LNCaP clone FGC (cell line): ENCODE results near the gene MFGE8.

Experiments used
- DNase-seq: peaks from one replicate; pipeline ENCODE4 v3.0.0-alpha.2; 2011; ENCODE audit warnings: low read depth
- H3K4me3 ChIP-seq: 2 replicates; pipeline ENCODE4 v1.5.1; 2011; ENCODE audit warnings: mild to moderate bottlenecking, low read depth, low read length, control low read depth
- TF ChIP-seq, protein P1 (sequence below): IDR thresholded peaks from 2 replicates; pipeline ENCODE4 v1.5.1; 2012; ENCODE audit warnings: mild to moderate bottlenecking; ENCODE audit not compliant: control insufficient read depth, insufficient read depth; ENCODE audit errors: extremely low read depth

Gene MFGE8

DNA sequence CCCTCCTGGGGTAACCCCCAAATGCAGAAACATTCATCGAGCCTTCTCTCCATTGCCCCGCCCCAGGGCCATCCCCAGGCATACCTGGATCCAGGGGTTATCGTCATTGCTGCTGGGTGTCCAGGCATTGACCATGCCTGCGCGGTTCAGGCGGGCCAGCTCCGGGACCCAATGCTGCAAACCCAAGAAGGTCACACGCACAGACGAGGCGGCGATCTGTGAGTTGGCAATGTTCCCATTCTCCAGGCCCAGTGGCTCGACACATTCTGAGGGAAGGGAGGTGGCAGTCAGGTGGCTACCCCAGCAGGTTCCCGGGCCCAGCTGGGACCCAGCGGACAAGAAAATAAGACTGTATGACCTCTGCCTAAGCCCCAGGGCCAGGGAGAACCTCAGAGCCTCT lies 6.1 kb downstream of the MFGE8 start:
- no peak overlapping the region for H3K4me3 ChIP-seq
- TF ChIP-seq, protein P1, sequence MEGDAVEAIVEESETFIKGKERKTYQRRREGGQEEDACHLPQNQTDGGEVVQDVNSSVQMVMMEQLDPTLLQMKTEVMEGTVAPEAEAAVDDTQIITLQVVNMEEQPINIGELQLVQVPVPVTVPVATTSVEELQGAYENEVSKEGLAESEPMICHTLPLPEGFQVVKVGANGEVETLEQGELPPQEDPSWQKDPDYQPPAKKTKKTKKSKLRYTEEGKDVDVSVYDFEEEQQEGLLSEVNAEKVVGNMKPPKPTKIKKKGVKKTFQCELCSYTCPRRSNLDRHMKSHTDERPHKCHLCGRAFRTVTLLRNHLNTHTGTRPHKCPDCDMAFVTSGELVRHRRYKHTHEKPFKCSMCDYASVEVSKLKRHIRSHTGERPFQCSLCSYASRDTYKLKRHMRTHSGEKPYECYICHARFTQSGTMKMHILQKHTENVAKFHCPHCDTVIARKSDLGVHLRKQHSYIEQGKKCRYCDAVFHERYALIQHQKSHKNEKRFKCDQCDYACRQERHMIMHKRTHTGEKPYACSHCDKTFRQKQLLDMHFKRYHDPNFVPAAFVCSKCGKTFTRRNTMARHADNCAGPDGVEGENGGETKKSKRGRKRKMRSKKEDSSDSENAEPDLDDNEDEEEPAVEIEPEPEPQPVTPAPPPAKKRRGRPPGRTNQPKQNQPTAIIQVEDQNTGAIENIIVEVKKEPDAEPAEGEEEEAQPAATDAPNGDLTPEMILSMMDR = no peak

DNA sequence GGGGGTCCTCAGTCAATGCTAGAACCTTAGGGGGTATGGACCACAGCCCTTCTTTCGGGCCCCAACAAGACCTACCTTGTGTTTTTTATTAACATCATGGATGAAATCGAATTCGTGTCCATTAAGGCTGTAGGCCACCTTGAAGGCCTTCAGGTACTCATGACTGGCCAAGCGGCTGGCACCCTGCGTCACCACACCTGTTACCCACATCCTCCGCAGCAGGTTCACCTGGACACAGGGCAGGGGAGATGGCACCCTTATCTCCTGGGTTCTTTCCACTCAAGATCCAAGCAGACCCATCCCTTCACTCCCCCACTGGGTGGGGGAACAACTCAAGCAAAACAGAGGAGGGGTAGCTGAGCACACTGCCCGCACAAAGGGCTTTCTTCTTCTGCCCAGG lies 6.6 kb downstream of the MFGE8 start:
- no peak for DNase-seq
- H3K4me3 ChIP-seq = no peak overlapping the region
- TF ChIP-seq, protein P1 = no peak

More for the DNA sequence above, 6.1 kb downstream of the MFGE8 start:
- no peak for DNase-seq

DNA sequence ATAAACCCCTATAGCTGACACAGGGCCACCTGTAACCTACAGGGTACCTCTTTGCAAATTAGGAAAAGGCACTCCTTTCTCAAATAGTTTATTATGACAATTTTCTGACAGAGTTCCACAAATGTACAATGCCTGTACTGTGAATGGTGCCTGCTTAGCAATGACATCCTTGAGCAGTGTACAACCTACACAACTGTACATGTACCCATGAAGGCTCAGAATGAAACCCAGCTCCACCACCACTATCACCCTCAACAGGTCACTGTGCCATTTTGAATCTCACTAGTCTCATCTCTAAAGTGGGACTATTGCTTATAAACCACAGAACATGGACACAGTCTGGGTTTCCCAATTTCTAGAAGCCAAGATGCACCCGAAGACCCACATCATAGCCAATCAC lies 7.0 kb downstream of the MFGE8 start:
- H3K4me3 ChIP-seq = no peak overlapping the region
- DNase-seq = no peak
- TF ChIP-seq, protein P1 = no peak

DNA sequence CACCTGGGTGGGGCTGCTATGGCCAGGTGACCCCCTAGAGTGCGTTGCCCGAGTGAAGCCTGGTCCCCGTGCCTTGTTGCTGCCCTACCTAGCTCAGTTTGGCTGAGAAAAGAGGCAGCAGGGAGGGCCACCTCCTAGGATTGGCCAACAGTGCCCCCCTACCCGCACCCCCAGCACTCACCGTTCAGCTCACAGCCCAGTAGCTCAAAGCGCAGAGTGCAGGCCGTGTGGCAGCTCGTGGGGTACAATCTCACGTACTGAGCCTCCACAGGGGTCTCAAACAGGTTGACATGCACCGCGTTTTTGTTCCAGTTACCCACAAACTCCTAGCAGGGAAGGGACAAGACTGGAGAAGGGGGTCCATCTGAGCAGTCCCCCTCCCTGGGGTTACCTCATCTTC lies 7.6 kb downstream of the MFGE8 start:
- TF ChIP-seq, protein P1 = no peak
- no peak for DNase-seq
- H3K4me3 ChIP-seq = no peak overlapping the region

DNA sequence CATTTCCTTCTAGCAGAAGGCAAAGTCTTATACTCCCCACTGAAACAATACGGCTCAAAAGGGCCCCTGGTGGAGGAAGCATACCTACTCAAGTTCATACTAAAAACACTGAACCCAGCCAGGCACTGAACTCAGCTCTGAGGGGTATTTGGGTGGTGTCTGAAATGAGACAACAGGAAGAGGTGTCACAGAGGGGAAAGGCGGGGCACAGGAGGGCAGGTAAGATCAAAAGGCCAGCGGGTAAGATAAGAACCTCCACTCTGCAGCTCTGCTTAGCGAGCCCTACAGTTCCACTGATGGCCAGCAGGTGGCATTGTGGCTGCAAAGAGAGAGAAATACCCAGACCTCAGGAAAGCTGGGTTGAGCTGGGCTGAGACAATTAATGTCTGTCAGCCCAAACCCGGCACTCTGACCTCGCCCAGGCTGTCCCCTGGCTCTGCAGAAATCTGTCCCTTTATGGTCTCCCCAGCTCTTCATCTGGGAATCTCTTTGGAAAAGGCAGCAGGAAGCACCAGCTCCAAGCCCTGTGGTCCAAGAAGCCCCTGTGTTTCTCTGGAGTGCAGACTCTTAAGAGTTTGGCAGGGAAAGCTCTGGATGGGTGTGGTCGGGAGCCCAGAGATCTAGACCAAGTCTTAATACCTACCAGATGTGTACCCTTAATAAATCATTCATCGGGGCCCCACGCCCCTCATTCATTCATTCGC lies 8.4 kb downstream of the MFGE8 start:
- no peak overlapping the region for H3K4me3 ChIP-seq
- TF ChIP-seq, protein P1 = peak; percentile 96
- peak; percentile 42 for DNase-seq

DNA sequence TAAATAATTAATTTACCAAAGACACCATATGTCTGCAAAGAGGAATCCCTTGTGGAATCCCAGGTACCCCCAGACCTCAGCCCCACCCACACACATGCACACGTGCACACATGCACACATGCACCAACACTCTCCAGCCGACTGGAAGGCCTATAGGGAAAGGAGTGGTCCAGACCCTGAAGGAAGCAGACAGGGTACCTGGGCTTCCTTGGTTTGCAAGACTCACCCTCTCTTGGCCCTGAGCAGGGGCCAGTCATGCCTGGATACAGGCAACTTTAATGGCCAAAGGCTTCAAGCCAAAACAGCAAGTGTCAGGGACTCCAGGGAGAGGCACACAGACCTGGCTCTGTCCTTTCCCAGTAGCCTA lies 8.9 kb downstream of the MFGE8 start:
- TF ChIP-seq, protein P1 = no peak
- H3K4me3 ChIP-seq = no peak overlapping the region
- no peak for DNase-seq

DNA sequence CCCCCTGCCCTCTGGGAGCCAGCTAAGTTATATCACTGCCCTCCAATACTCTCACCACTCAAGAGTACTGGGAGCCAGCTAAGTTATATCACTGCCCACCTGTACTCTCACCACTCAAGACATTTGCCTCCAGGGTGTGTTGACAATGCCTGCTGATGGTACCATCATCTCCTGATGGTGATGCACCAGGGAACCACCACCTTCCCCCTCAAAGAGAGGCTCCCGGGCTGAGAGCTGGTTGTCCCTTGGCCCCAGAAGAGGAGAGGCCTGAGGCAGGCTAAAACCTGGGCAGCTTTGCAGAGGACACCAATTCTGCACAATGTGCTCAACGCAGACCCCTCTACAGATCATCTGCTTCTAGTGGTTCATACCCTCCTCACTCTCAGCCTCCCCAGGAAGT lies 10.3 kb downstream of the MFGE8 start:
- no peak overlapping the region for H3K4me3 ChIP-seq
- DNase-seq = no peak
- TF ChIP-seq, protein P1 = no peak
